GM13976 (cell line): ENCODE measurements around the gene OTP.
A peak's percentile ranks its signal among the peaks of the same experiment; 100 is the strongest.
"Not testable (repeated sequence)": the region's sequence is repeated elsewhere in the genome, so short reads cannot be mapped to it uniquely, and the experiment has no call there.

Experiments used
- DNase-seq: peaks from one replicate; pipeline ENCODE4 v3.0.0; 2012; ENCODE audit warnings: low spot score
- CTCF ChIP-seq: IDR thresholded peaks from 2 replicates; pipeline ENCODE4 v1.5.1; 2012; ENCODE audit warnings: borderline replicate concordance, mild to moderate bottlenecking; ENCODE audit not compliant: insufficient read depth; ENCODE audit errors: extremely low read depth, missing control alignments, control extremely low read depth
- in situ Hi-C: fragments of 300-500 bp; cut with MboI; formaldehyde crosslinking; loops from one replicate; pipeline ENCODE4 v1.12.0; 2022; ENCODE audit warnings: low sequenced_read_pairs, mixed read lengths, inconsistent platforms; ENCODE audit not compliant: unreplicated experiment

Gene OTP

GRCh38 chr5:77628840-77629508 is 9.5 kb downstream of the OTP start:
- DNase-seq = peak; percentile 32
- in situ Hi-C loops = no loop called here
- TF ChIP-seq CTCF = no peak

GRCh38 chr5:77627869-77628674 is 10.4 kb downstream of the OTP start:
- no peak for TF ChIP-seq CTCF
- DNase-seq = peak; percentile 32
- in situ Hi-C loops = no loop called here

GRCh38 chr5:77623203-77623740 is 15.2 kb downstream of the OTP start:
- in situ Hi-C loops = no loop called here
- TF ChIP-seq CTCF = no peak
- no peak for DNase-seq

GRCh38 chr5:77621440-77621839 is 17.1 kb downstream of the OTP start:
- in situ Hi-C loops = no loop called here
- no peak for DNase-seq
- TF ChIP-seq CTCF = no peak

- TF ChIP-seq CTCF = no peak
- in situ Hi-C loops = no loop called here
- no peak for DNase-seq
Measured at GRCh38 chr5:77620405-77620804, 18.1 kb downstream of the OTP start.

- in situ Hi-C loops = no loop called here
- DNase-seq = no peak
- no peak for TF ChIP-seq CTCF
Measured at GRCh38 chr5:77616920-77617319, 21.6 kb downstream of the OTP start.

GRCh38 chr5:77608927-77609326 is 29.6 kb downstream of the OTP start:
- in situ Hi-C loops, DNase-seq: not testable (repeated sequence)
